ENCODE results near the gene FCHSD2.
A peak's percentile ranks its signal among the peaks of the same experiment; 100 is the strongest.
"Not testable (repeated sequence)": the region's sequence is repeated elsewhere in the genome, so short reads cannot be mapped to it uniquely, and the experiment has no call there.

Gene FCHSD2

GRCh38 chr11:72807792-72808191 lies 334.3 kb downstream of the FCHSD2 start:
- Histone ChIP-seq H3K4me3 (ENCODE audit: control insufficient read depth in 1 of 7, extremely low read depth in 1 of 7, insufficient read depth in 4 of 7, low read depth in 2 of 7, low read length in 6 of 7) (peak overlapping the region in 3 of 7 experiments; percentile 12 to 28 (median 19)), H3K27me3 (replicated peaks in 2 of 5; ENCODE audit: control insufficient read depth in 4 of 5, insufficient read depth in 5 of 5, low read length in 4 of 5) (no peaks in the 10 kb centered on the region), H3K4me1 (ENCODE audit: control extremely low read depth in 1 of 4, control insufficient read depth in 4 of 4, insufficient read depth in 4 of 4, low read length in 3 of 4) (peaks cover 29 to 67% (median 61%) of the 10 kb centered on the region in 4 experiments), H3K9me3 (ENCODE audit: control extremely low read depth in 1 of 5, control insufficient read depth in 4 of 5, insufficient read depth in 2 of 5, low read depth in 1 of 5, low read length in 4 of 5) (no peaks in the 10 kb centered on the region), H3K27ac (ENCODE audit: insufficient read depth in 1 of 2, low read depth in 1 of 2, low read length in 2 of 2, poor library complexity in 1 of 2, severe bottlenecking in 2 of 2) (peak overlapping the region; percentile 66 to 87), H3K36me3 (ENCODE audit: control insufficient read depth in 4 of 4, insufficient read depth in 4 of 4, low read length in 3 of 4) (peaks cover 4 to 12% (median 6%) of the 10 kb centered on the region in 4 experiments)
- CTCF ChIA-PET: interaction anchor here (0.7 to 10.3 kb wide), 8 partner anchors 8 to 84 kb away, joined by 3 to 76 read pairs (median 3); partner anchors contain the start of gene STARD10
- POLR2A ChIA-PET: interaction anchor here (0.6 to 0.9 kb wide), 4 partner anchors 8 to 71 kb away, joined by 3 read pairs; partner anchors contain the start of gene STARD10
- WGBS (ENCODE audit: insufficient coverage): 8% methylated on average over 2 of the region's 2 CpGs
- DNase-seq: peak; percentile 47 to 89 (median 85)

GRCh38 chr11:72807021-72807693 lies 335.0 kb downstream of the FCHSD2 start:
- Histone ChIP-seq H3K27ac (ENCODE audit: insufficient read depth in 1 of 2, low read depth in 1 of 2, low read length in 2 of 2, poor library complexity in 1 of 2, severe bottlenecking in 2 of 2) (peak overlapping the region; percentile 66 to 87), H3K27me3 (replicated peaks in 2 of 5; ENCODE audit: control insufficient read depth in 4 of 5, insufficient read depth in 5 of 5, low read length in 4 of 5) (no peaks in the 10 kb centered on the region), H3K4me3 (ENCODE audit: control insufficient read depth in 1 of 7, extremely low read depth in 1 of 7, insufficient read depth in 4 of 7, low read depth in 2 of 7, low read length in 6 of 7) (peak overlapping the region in 4 of 7 experiments; percentile 19 to 34 (median 27)), H3K36me3 (ENCODE audit: control insufficient read depth in 4 of 4, insufficient read depth in 4 of 4, low read length in 3 of 4) (peaks cover 4 to 12% (median 6%) of the 10 kb centered on the region in 4 experiments), H3K9me3 (ENCODE audit: control extremely low read depth in 1 of 5, control insufficient read depth in 4 of 5, insufficient read depth in 2 of 5, low read depth in 1 of 5, low read length in 4 of 5) (no peaks in the 10 kb centered on the region), H3K4me1 (ENCODE audit: control extremely low read depth in 1 of 4, control insufficient read depth in 4 of 4, insufficient read depth in 4 of 4, low read length in 3 of 4) (peaks cover 23 to 61% (median 56%) of the 10 kb centered on the region in 4 experiments)
- ChIA-PET POLR2A (interaction anchor here (0.6 to 0.9 kb wide), 4 partner anchors 9 to 813 kb away, joined by 3 read pairs; partner anchors contain the start of gene STARD10), CTCF (interaction anchor here (0.6 to 10.3 kb wide), 8 partner anchors 9 to 82 kb away, joined by 3 to 76 read pairs (median 3); partner anchors contain the start of gene STARD10)
- WGBS (ENCODE audit: insufficient coverage): 8% methylated on average over 2 of the region's 5 CpGs
- DNase-seq: peak; percentile 77 to 91 (median 87)

GRCh38 chr11:72806378-72806777 lies 335.7 kb downstream of the FCHSD2 start:
- Histone ChIP-seq H3K4me1 (ENCODE audit: control extremely low read depth in 1 of 4, control insufficient read depth in 4 of 4, insufficient read depth in 4 of 4, low read length in 3 of 4) (peaks cover 23 to 53% (median 48%) of the 10 kb centered on the region in 4 experiments), H3K27ac (ENCODE audit: insufficient read depth in 1 of 2, low read depth in 1 of 2, low read length in 2 of 2, poor library complexity in 1 of 2, severe bottlenecking in 2 of 2) (peak overlapping the region in 1 of 2 experiments; percentile 87), H3K36me3 (ENCODE audit: control insufficient read depth in 4 of 4, insufficient read depth in 4 of 4, low read length in 3 of 4) (peaks cover 4 to 12% (median 6%) of the 10 kb centered on the region in 4 experiments)
- CTCF ChIA-PET; H3K4me3 ChIP-seq (ENCODE audit: control insufficient read depth in 1 of 7, extremely low read depth in 1 of 7, insufficient read depth in 4 of 7, low read depth in 2 of 7, low read length in 6 of 7); POLR2A ChIA-PET; H3K9me3 ChIP-seq (ENCODE audit: control extremely low read depth in 1 of 5, control insufficient read depth in 4 of 5, insufficient read depth in 2 of 5, low read depth in 1 of 5, low read length in 4 of 5); H3K27me3 ChIP-seq (replicated peaks in 2 of 5; ENCODE audit: control insufficient read depth in 4 of 5, insufficient read depth in 5 of 5, low read length in 4 of 5): not testable (repeated sequence)
- 83% methylated on average over 1 of the region's 1 CpG for WGBS (ENCODE audit: insufficient coverage)
- peak in 2 of 3 donors; percentile 24 to 36 for DNase-seq

- H3K9me3 ChIP-seq (ENCODE audit: control extremely low read depth in 1 of 5, control insufficient read depth in 4 of 5, insufficient read depth in 2 of 5, low read depth in 1 of 5, low read length in 4 of 5): no peaks in the 10 kb centered on the region
- peaks cover 3 to 6% (median 5%) of the 10 kb centered on the region in 4 experiments for H3K36me3 ChIP-seq (ENCODE audit: control insufficient read depth in 4 of 4, insufficient read depth in 4 of 4, low read length in 3 of 4)
- no peaks in the 10 kb centered on the region for H3K27me3 ChIP-seq (replicated peaks in 2 of 5; ENCODE audit: control insufficient read depth in 4 of 5, insufficient read depth in 5 of 5, low read length in 4 of 5)
- POLR2A ChIA-PET: interaction anchor here (0.6 kb wide), 1 partner anchor 26 kb away, joined by 7 read pairs; no protein-coding TSS in a partner anchor
- 80% methylated on average over 1 of the region's 6 CpGs for WGBS (ENCODE audit: insufficient coverage)
- H3K27ac ChIP-seq (ENCODE audit: insufficient read depth in 1 of 2, low read depth in 1 of 2, low read length in 2 of 2, poor library complexity in 1 of 2, severe bottlenecking in 2 of 2): no peak overlapping the region
- peak in 2 of 3 donors; percentile 63 to 66 for DNase-seq
- peaks cover 23 to 47% (median 40%) of the 10 kb centered on the region in 4 experiments for H3K4me1 ChIP-seq (ENCODE audit: control extremely low read depth in 1 of 4, control insufficient read depth in 4 of 4, insufficient read depth in 4 of 4, low read length in 3 of 4)
- CTCF ChIA-PET: no interaction called here
- H3K4me3 ChIP-seq (ENCODE audit: control insufficient read depth in 1 of 7, extremely low read depth in 1 of 7, insufficient read depth in 4 of 7, low read depth in 2 of 7, low read length in 6 of 7): peak overlapping the region in 1 of 7 experiments; percentile 19
Measured at GRCh38 chr11:72805216-72805615, 336.9 kb downstream of the FCHSD2 start.

- ChIA-PET POLR2A (interaction anchor here (1.0 kb wide), 1 partner anchor 9 kb away, joined by 3 read pairs; the partner anchor contains the start of gene STARD10), CTCF (interaction anchor here (0.9 to 2.4 kb wide), 3 partner anchors 8 to 78 kb away, joined by 5 to 6 read pairs (median 5); partner anchors contain the start of gene STARD10)
- Histone ChIP-seq H3K4me1 (ENCODE audit: control extremely low read depth in 1 of 4, control insufficient read depth in 4 of 4, insufficient read depth in 4 of 4, low read length in 3 of 4) (peaks cover 11 to 42% (median 36%) of the 10 kb centered on the region in 4 experiments), H3K9me3 (ENCODE audit: control extremely low read depth in 1 of 5, control insufficient read depth in 4 of 5, insufficient read depth in 2 of 5, low read depth in 1 of 5, low read length in 4 of 5) (no peaks in the 10 kb centered on the region), H3K4me3 (ENCODE audit: control insufficient read depth in 1 of 7, extremely low read depth in 1 of 7, insufficient read depth in 4 of 7, low read depth in 2 of 7, low read length in 6 of 7) (no peak overlapping the region), H3K27ac (ENCODE audit: insufficient read depth in 1 of 2, low read depth in 1 of 2, low read length in 2 of 2, poor library complexity in 1 of 2, severe bottlenecking in 2 of 2) (no peak overlapping the region), H3K36me3 (ENCODE audit: control insufficient read depth in 4 of 4, insufficient read depth in 4 of 4, low read length in 3 of 4) (no peaks in the 10 kb centered on the region), H3K27me3 (replicated peaks in 2 of 5; ENCODE audit: control insufficient read depth in 4 of 5, insufficient read depth in 5 of 5, low read length in 4 of 5) (no peaks in the 10 kb centered on the region)
- no peak for DNase-seq
- 78% methylated on average over 2 of the region's 6 CpGs for WGBS (ENCODE audit: insufficient coverage)
Measured at GRCh38 chr11:72802822-72803221, 339.3 kb downstream of the FCHSD2 start.

GRCh38 chr11:72799441-72799840 lies 342.7 kb downstream of the FCHSD2 start:
- no peaks in the 10 kb centered on the region for H3K9me3 ChIP-seq (ENCODE audit: control extremely low read depth in 1 of 5, control insufficient read depth in 4 of 5, insufficient read depth in 2 of 5, low read depth in 1 of 5, low read length in 4 of 5)
- ChIA-PET POLR2A (no interaction called here), CTCF (no interaction called here)
- no peak overlapping the region for H3K4me3 ChIP-seq (ENCODE audit: control insufficient read depth in 1 of 7, extremely low read depth in 1 of 7, insufficient read depth in 4 of 7, low read depth in 2 of 7, low read length in 6 of 7)
- H3K27me3 ChIP-seq (replicated peaks in 2 of 5; ENCODE audit: control insufficient read depth in 4 of 5, insufficient read depth in 5 of 5, low read length in 4 of 5): no peaks in the 10 kb centered on the region
- WGBS (ENCODE audit: insufficient coverage): 100% methylated on average over 3 of the region's 4 CpGs
- H3K27ac ChIP-seq (ENCODE audit: insufficient read depth in 1 of 2, low read depth in 1 of 2, low read length in 2 of 2, poor library complexity in 1 of 2, severe bottlenecking in 2 of 2): no peak overlapping the region
- H3K36me3 ChIP-seq (ENCODE audit: control insufficient read depth in 4 of 4, insufficient read depth in 4 of 4, low read length in 3 of 4): no peaks in the 10 kb centered on the region
- H3K4me1 ChIP-seq (ENCODE audit: control extremely low read depth in 1 of 4, control insufficient read depth in 4 of 4, insufficient read depth in 4 of 4, low read length in 3 of 4): peaks cover 4 to 20% (median 17%) of the 10 kb centered on the region in 4 experiments
- peak in 2 of 3 donors; percentile 59 to 69 for DNase-seq

Data from common myeloid progenitor, CD34-positive (primary cell).